Fibroblast of gingiva (primary cell): ENCODE measurements around the gene SULT4A1.
A peak's percentile ranks its signal among the peaks of the same experiment; 100 is the strongest.

Source experiments
- DNase-seq: peaks from one replicate; pipeline ENCODE4 v3.0.0-alpha.2; 2011; ENCODE audit warnings: low read depth

Gene SULT4A1

GRCh38 chr22:43802897-43803495, 59.3 kb downstream of the SULT4A1 start:
- DNase-seq = no peak

GRCh38 chr22:43800970-43801369, 61.3 kb downstream of the SULT4A1 start:
- DNase-seq = no peak

- no peak for DNase-seq
Observed at GRCh38 chr22:43798492-43798891, 63.8 kb downstream of the SULT4A1 start.

- peak; percentile 21 for DNase-seq
Observed at GRCh38 chr22:43796567-43796966, 65.7 kb downstream of the SULT4A1 start.

GRCh38 chr22:43795320-43795719, 67.0 kb downstream of the SULT4A1 start:
- no peak for DNase-seq

GRCh38 chr22:43792905-43793304, 69.4 kb downstream of the SULT4A1 start:
- no peak for DNase-seq

GRCh38 chr22:43789452-43789851, 72.9 kb downstream of the SULT4A1 start:
- DNase-seq = peak; percentile 82

- no peak for DNase-seq
Observed at GRCh38 chr22:43783777-43784176, 78.5 kb downstream of the SULT4A1 start.

- no peak for DNase-seq
Observed at GRCh38 chr22:43782448-43782847, 79.9 kb downstream of the SULT4A1 start.

- DNase-seq = peak; percentile 34
Observed at GRCh38 chr22:43777286-43777685, 85.0 kb downstream of the SULT4A1 start.

GRCh38 chr22:43776081-43776670, 86.1 kb downstream of the SULT4A1 start:
- DNase-seq = no peak
